ENCODE data around the gene KAT7.

GRCh38 chr17:49880291-49881053 lies 92.0 kb downstream of the KAT7 start:
- TF ChIP-seq EZH2phosphoT487 (IDR thresholded peaks at IDR 0.05; ENCODE audit: insufficient read depth, low read depth), result no peak
- TF ChIP-seq EZH2 (IDR thresholded peaks at IDR 0.05; ENCODE audit: insufficient read depth, poor library complexity, severe bottlenecking), result no peak
